PC-9 (cell line): ENCODE results near the gene ATP12A.

Source experiments
- EZH2 ChIP-seq: fragments of 200-600 bp; sonication (generic); IDR thresholded peaks from 2 replicates; pipeline ENCODE4 v1.8.0; 2017; ENCODE audit warnings: antibody characterized with exemption, low read depth
- TF ChIP-seq, protein P1 (sequence below): fragments of 200-600 bp; sonication (generic); conservative IDR thresholded peaks from 2 replicates; pipeline ENCODE4 v1.6.1; 2017; ENCODE audit warnings: mixed run types, antibody characterized with exemption, mild to moderate bottlenecking, moderate library complexity

DNA sequence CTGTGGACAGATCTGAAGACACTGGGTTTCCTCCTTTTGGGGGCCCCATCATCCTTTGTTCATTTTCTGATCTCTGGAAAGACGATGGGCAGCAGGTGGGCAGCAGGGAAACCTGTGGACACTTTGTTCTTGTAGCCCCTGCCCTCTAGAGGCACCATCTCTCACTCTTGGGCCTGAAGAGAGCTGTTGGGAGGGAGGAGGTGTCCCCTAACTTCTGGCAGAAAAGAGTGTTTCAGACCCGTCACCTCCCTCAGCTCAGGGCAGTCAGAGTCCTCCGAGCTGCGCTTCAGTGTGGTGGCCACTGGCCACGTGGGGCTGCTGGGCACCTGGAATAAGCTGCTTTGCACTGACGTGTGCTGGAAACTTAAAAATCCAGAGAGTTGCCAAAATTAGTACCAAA, 56.8 kb downstream of the ATP12A start:
- TF ChIP-seq, protein P1, sequence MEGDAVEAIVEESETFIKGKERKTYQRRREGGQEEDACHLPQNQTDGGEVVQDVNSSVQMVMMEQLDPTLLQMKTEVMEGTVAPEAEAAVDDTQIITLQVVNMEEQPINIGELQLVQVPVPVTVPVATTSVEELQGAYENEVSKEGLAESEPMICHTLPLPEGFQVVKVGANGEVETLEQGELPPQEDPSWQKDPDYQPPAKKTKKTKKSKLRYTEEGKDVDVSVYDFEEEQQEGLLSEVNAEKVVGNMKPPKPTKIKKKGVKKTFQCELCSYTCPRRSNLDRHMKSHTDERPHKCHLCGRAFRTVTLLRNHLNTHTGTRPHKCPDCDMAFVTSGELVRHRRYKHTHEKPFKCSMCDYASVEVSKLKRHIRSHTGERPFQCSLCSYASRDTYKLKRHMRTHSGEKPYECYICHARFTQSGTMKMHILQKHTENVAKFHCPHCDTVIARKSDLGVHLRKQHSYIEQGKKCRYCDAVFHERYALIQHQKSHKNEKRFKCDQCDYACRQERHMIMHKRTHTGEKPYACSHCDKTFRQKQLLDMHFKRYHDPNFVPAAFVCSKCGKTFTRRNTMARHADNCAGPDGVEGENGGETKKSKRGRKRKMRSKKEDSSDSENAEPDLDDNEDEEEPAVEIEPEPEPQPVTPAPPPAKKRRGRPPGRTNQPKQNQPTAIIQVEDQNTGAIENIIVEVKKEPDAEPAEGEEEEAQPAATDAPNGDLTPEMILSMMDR: no peak
- no peak for TF ChIP-seq EZH2
